NCI-H2227 (cell line): ENCODE data around the gene SNX8.
"Not testable (repeated sequence)": the region's sequence is repeated elsewhere in the genome, so short reads cannot be mapped to it uniquely, and the experiment has no call there.

Source experiments
- DNase-seq: peaks from one replicate; lab custom pipeline; 2025; ENCODE audit not compliant: unreplicated experiment; lab: John Stamatoyannopoulos, UW

The SNX8 gene

GRCh38 chr7:2314209-2314955 lies at the start of gene SNX8:
TSS of gene SNX8 (minus strand) at chr7:2314441. CDS start at chr7:2314421, 20 bp downstream.
- peak; percentile 90 for DNase-seq

GRCh38 chr7:2362385-2363088 lies 48.3 kb upstream of the SNX8 start:
- no peak for DNase-seq

- DNase-seq, result no peak
Observed at GRCh38 chr7:2360796-2361195, 46.6 kb upstream of the SNX8 start.

GRCh38 chr7:2359610-2360009 lies 45.4 kb upstream of the SNX8 start:
- no peak for DNase-seq

- DNase-seq, result peak; percentile 74
Observed at GRCh38 chr7:2358968-2359527, 44.8 kb upstream of the SNX8 start.

- DNase-seq, result no peak
Observed at GRCh38 chr7:2357571-2357970, 43.3 kb upstream of the SNX8 start.

GRCh38 chr7:2357165-2357564 lies 42.9 kb upstream of the SNX8 start:
- DNase-seq, result no peak

- no peak for DNase-seq
Observed at GRCh38 chr7:2355705-2356008, 41.4 kb upstream of the SNX8 start.

- peak; percentile 31 for DNase-seq
Observed at GRCh38 chr7:2354939-2355704, 40.9 kb upstream of the SNX8 start.

- DNase-seq, result peak; percentile 95
Observed at GRCh38 chr7:2354186-2354938, 40.1 kb upstream of the SNX8 start, which contains the start of gene EIF3B. TSS of gene EIF3B (plus strand) at chr7:2354827. CDS start at chr7:2354922, 95 bp downstream.

- DNase-seq, result peak; percentile 87
Observed at GRCh38 chr7:2353936-2354185, 39.6 kb upstream of the SNX8 start.

- DNase-seq, result no peak
Observed at GRCh38 chr7:2353113-2353935, 39.1 kb upstream of the SNX8 start.

- DNase-seq, result no peak
Observed at GRCh38 chr7:2350861-2351260, 36.6 kb upstream of the SNX8 start.

- no peak for DNase-seq
Observed at GRCh38 chr7:2350055-2350454, 35.8 kb upstream of the SNX8 start.

- not testable (repeated sequence) for DNase-seq
Observed at GRCh38 chr7:2347351-2348063, 33.3 kb upstream of the SNX8 start.

- DNase-seq, result no peak
Observed at GRCh38 chr7:2336626-2337299, 22.5 kb upstream of the SNX8 start.

GRCh38 chr7:2332606-2333231 lies 18.5 kb upstream of the SNX8 start:
- DNase-seq, result not testable (repeated sequence)

GRCh38 chr7:2331707-2332106 lies 17.5 kb upstream of the SNX8 start:
- no peak for DNase-seq

GRCh38 chr7:2330493-2330892 lies 16.3 kb upstream of the SNX8 start:
- DNase-seq, result no peak
